ENCODE data around the gene CDYL. TPM values are rescaled to one million over a fixed set of nuclear protein-coding genes. Genes with fewer than 3 reads are reported as not detected.

The CDYL gene
- total and polyA plus RNA-seq, 2 of the 4 experiments (the other 2 are of a cell fraction), result 14.2 to 92.1 TPM

DNA sequence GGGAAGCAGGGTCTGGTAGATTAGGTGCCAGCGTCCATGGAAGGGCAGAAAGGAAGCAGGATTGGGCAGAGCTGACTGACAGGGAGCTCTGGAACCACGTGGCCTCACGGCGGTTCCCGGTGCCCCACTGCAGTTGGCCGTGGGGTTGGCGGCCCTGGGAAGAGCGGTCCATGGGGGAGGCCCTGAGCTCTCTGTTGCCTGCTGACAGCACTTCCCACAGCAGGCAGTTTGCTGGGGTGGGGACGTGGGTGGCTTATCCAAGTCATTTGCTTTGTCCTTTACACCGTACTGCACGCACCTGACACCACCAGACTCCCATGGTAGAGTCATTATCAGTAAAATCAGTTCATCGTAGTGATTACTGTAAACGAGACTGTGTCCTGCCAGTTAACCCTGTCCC lies 171.5 kb downstream of the CDYL start:
- no peak overlapping the region for H3K56ac ChIP-seq (ENCODE audit: extremely low read depth, insufficient read depth, low read length)
- BruUV-seq (replicated peaks), result no TSS peak
- no peak overlapping the region for H2BK15ac ChIP-seq (ENCODE audit: low read depth, low read length)
- H3K14ac ChIP-seq (replicated peaks; ENCODE audit: low read depth, low read length), result no peak overlapping the region
- in situ Hi-C loops (cut with MboI; ENCODE audit: low sequenced_read_pairs) (no loop called here), dilution Hi-C loops (cut with HindIII; ENCODE audit: low sequenced_read_pairs, unreplicated experiment) (no loop called here), intact Hi-C loops (cut with micrococcal nuclease) (loop anchor here (10.0 kb wide), 1 partner anchor 167 kb away; no protein-coding TSS in a partner anchor)
- H2AK9ac ChIP-seq (replicated peaks; ENCODE audit: low read depth, low read length, poor library complexity), result no peak overlapping the region
- H3K27ac ChIP-seq (ENCODE audit: insufficient read depth, low read length), result no peak overlapping the region
- no peak overlapping the region for H3K23ac ChIP-seq (ENCODE audit: low read depth, low read length)
- H4K91ac ChIP-seq (ENCODE audit: insufficient read depth, low read depth, low read length), result no peak overlapping the region
- H2BK5ac ChIP-seq (ENCODE audit: low read depth, low read length, poor library complexity, severe bottlenecking), result no peak overlapping the region
- peaks cover 32% of the 10 kb centered on the region for H3K36me3 ChIP-seq (ENCODE audit: control insufficient read depth, insufficient read depth, low read length)
- no peak overlapping the region for H2BK20ac ChIP-seq (ENCODE audit: low read depth, low read length)
- H3K4me1 ChIP-seq (ENCODE audit: control insufficient read depth, insufficient read depth, low read length), result peaks cover 5% of the 10 kb centered on the region
- H3K79me1 ChIP-seq (ENCODE audit: low read depth in 1 of 2, low read length in 2 of 2), result peaks cover 9 to 26% of the 10 kb centered on the region in 2 experiments; a peak in 3 of 4 replicates
- no peak overlapping the region for H2AFZ ChIP-seq (replicated peaks; ENCODE audit: low read length, poor library complexity)
- no peak overlapping the region for H2AK5ac ChIP-seq (ENCODE audit: low read depth, low read length)
- WGBS, 2 experiments (ENCODE audit: extremely low coverage in 2 of 2, insufficient read length in 1 of 2), result 100% methylated on average over 1 of the region's 13 CpGs; no CpG with 5 or more reads in 1 of the 2 experiments
- H4K20me1 ChIP-seq (ENCODE audit: insufficient read depth, low read length), result peaks cover 5% of the 10 kb centered on the region
- DNase-seq (no peak), ATAC-seq (ENCODE audit: low read depth) (no peak)
- CTCF ChIA-PET, result no interaction called here
- no peak overlapping the region for H3K18ac ChIP-seq (ENCODE audit: low read depth, low read length)
- H3K4me2 ChIP-seq (ENCODE audit: low read depth, low read length), result no peak overlapping the region
- H2BK120ac ChIP-seq (ENCODE audit: low read depth, low read length), result no peak overlapping the region
- H3K27me3 ChIP-seq (ENCODE audit: control insufficient read depth, insufficient read depth, low read length), result no peaks in the 10 kb centered on the region
- POLR2A ChIA-PET (ENCODE audit: unreplicated experiment), result no interaction called here
- H3K9me1 ChIP-seq (ENCODE audit: insufficient read depth, low read length), result peaks cover 12% of the 10 kb centered on the region
- no peaks in the 10 kb centered on the region for H3K9me3 ChIP-seq (ENCODE audit: control insufficient read depth, insufficient read depth, low read length)
- TF ChIP-seq SMC3 (IDR thresholded peaks at IDR 0.05; ENCODE audit: low read depth, low read length) (no peak), RAD21 (IDR thresholded peaks at IDR 0.05; ENCODE audit: low read length) (no peak), MAFK (IDR thresholded peaks at IDR 0.05; ENCODE audit: low read depth, low read length) (no peak), RCOR1 (IDR thresholded peaks at IDR 0.05; ENCODE audit: insufficient replicate concordance, low read length) (no peak), CHD1 (IDR thresholded peaks at IDR 0.05; ENCODE audit: low read depth, low read length) (no peak), POLR2A (IDR thresholded peaks at IDR 0.05; ENCODE audit: low read depth, low read length) (no peak), NFE2L2 (IDR thresholded peaks at IDR 0.05; ENCODE audit: low read depth, low read length) (no peak), MXI1 (IDR thresholded peaks at IDR 0.05; ENCODE audit: borderline replicate concordance, low read depth, low read length) (no peak), CEBPB (IDR thresholded peaks at IDR 0.05; ENCODE audit: low read depth, low read length) (no peak), MAZ (IDR thresholded peaks at IDR 0.05; ENCODE audit: borderline replicate concordance, low read depth, low read length) (no peak), FOS (IDR thresholded peaks at IDR 0.05; ENCODE audit: low read depth, low read length) (no peak), RFX5 (IDR thresholded peaks at IDR 0.05; ENCODE audit: low read depth, low read length) (no peak), BHLHE40 (IDR thresholded peaks at IDR 0.05; ENCODE audit: low read depth, low read length) (no peak)
- TF ChIP-seq, protein P1, sequence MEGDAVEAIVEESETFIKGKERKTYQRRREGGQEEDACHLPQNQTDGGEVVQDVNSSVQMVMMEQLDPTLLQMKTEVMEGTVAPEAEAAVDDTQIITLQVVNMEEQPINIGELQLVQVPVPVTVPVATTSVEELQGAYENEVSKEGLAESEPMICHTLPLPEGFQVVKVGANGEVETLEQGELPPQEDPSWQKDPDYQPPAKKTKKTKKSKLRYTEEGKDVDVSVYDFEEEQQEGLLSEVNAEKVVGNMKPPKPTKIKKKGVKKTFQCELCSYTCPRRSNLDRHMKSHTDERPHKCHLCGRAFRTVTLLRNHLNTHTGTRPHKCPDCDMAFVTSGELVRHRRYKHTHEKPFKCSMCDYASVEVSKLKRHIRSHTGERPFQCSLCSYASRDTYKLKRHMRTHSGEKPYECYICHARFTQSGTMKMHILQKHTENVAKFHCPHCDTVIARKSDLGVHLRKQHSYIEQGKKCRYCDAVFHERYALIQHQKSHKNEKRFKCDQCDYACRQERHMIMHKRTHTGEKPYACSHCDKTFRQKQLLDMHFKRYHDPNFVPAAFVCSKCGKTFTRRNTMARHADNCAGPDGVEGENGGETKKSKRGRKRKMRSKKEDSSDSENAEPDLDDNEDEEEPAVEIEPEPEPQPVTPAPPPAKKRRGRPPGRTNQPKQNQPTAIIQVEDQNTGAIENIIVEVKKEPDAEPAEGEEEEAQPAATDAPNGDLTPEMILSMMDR (conservative IDR thresholded peaks at IDR 0.05; ENCODE audit: low read depth, low read length), result no peak
- TF ChIP-seq, protein P2, sequence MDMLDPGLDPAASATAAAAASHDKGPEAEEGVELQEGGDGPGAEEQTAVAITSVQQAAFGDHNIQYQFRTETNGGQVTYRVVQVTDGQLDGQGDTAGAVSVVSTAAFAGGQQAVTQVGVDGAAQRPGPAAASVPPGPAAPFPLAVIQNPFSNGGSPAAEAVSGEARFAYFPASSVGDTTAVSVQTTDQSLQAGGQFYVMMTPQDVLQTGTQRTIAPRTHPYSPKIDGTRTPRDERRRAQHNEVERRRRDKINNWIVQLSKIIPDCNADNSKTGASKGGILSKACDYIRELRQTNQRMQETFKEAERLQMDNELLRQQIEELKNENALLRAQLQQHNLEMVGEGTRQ (IDR thresholded peaks at IDR 0.05; ENCODE audit: low read depth, low read length), result no peak
- TF ChIP-seq, protein P3, sequence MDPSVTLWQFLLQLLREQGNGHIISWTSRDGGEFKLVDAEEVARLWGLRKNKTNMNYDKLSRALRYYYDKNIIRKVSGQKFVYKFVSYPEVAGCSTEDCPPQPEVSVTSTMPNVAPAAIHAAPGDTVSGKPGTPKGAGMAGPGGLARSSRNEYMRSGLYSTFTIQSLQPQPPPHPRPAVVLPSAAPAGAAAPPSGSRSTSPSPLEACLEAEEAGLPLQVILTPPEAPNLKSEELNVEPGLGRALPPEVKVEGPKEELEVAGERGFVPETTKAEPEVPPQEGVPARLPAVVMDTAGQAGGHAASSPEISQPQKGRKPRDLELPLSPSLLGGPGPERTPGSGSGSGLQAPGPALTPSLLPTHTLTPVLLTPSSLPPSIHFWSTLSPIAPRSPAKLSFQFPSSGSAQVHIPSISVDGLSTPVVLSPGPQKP (IDR thresholded peaks at IDR 0.05; ENCODE audit: borderline replicate concordance, low read depth, low read length), result no peak
- H3K4me3 ChIP-seq (ENCODE audit: insufficient read depth, low read depth, low read length), result no peak overlapping the region
- no peak overlapping the region for H4K5ac ChIP-seq (ENCODE audit: low read depth, low read length)
- H3K4ac ChIP-seq (ENCODE audit: low read depth, low read length), result no peak overlapping the region
- H4K8ac ChIP-seq (ENCODE audit: low read depth in 2 of 2, low read length in 2 of 2), result no peak overlapping the region
- H3K9ac ChIP-seq (ENCODE audit: low read depth, low read length), result no peak overlapping the region

Data from IMR-90 (cell line).